GM19467 (cell line): ENCODE results near the gene REELD1.
A peak's percentile ranks its signal among the peaks of the same experiment; 100 is the strongest.

Source experiments
- ATAC-seq: cut with Tn5 transposase; IDR thresholded peaks from one replicate; pipeline ENCODE4 v1.9.1; 2021; ENCODE audit warnings: mild to moderate bottlenecking, moderate library complexity; ENCODE audit not compliant: unreplicated experiment

The REELD1 gene

DNA sequence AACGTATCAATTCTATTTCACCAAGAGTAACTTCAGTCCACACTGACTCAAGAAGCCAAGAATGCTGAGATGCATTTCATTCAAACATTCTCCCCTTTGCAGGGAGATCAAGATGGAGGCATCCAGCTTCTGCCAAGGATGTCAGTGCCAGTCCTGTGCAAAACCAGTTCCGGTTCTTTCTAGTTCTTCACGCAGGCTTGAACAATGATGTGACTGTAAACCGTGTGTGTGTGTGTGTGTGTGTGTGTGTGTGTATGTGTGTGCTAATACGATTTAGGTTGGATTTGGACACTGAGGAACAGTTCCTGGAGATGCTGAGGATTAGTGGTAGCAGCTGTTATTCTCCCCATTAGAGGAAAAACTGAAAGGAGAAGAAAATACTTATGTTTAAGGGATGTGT, at the start of gene REELD1:
Gene REELD1, plus strand, starts transcription at position 301 of the 400 bp plus-strand sequence. CDS start 2,415 bp downstream, outside the sequence.
- ATAC-seq = no peak

DNA sequence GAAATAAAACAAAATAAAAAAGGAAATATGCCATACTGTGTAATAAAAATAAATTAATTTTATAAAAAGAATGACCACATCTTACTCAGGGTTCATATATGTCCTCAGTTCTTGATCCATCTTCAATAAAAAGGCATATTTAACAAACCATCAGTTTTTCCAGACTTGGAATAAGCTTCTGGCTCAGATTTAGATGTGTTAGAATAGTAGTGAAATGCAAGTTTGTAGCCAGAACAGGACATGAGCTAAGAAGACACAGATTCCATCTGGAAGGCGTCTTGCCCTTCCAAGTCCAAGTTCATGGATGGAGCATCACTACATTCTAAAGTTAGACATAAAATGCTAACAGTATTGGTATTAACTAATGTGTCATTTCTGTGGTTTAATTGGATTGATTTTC, 49.1 kb upstream of the REELD1 start:
- no peak for ATAC-seq

DNA sequence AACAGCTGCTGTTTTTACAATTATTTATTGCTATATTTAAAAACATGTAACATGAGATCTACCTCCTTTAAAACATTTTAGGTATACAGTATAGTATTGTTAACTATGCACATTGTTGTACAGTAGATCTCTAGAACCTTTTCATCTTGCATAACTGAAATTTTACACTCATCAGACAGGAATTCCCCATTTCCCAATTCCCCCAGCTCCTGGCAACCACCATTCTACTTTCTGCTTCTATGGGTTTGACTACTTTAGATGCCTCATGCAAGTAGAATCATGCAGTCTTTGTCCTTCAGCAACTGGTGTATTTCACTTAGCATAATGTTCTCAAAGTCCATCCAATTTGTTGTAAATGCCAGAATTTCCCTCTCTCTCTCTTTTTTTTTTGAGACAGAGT, 48.5 kb upstream of the REELD1 start:
- no peak for ATAC-seq

DNA sequence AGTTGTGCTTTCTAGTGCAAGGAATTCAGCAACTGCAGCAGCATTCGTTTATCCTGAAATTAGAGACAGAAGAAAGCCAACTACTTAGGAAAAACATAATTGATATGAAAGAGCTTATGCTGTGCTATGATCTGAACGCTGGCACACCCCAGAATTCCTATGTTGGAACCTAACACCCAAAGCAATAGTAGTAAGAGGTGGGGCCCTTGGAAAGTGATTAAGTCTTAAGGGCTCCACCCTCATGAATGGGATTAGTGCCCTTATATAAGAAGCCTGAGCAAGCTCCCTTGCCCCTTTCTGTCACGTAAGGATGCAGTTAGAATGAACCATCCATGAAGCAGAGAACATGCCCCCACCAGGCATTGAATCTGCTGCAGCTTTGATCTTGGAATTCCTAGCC, 44.2 kb upstream of the REELD1 start:
- no peak for ATAC-seq

DNA sequence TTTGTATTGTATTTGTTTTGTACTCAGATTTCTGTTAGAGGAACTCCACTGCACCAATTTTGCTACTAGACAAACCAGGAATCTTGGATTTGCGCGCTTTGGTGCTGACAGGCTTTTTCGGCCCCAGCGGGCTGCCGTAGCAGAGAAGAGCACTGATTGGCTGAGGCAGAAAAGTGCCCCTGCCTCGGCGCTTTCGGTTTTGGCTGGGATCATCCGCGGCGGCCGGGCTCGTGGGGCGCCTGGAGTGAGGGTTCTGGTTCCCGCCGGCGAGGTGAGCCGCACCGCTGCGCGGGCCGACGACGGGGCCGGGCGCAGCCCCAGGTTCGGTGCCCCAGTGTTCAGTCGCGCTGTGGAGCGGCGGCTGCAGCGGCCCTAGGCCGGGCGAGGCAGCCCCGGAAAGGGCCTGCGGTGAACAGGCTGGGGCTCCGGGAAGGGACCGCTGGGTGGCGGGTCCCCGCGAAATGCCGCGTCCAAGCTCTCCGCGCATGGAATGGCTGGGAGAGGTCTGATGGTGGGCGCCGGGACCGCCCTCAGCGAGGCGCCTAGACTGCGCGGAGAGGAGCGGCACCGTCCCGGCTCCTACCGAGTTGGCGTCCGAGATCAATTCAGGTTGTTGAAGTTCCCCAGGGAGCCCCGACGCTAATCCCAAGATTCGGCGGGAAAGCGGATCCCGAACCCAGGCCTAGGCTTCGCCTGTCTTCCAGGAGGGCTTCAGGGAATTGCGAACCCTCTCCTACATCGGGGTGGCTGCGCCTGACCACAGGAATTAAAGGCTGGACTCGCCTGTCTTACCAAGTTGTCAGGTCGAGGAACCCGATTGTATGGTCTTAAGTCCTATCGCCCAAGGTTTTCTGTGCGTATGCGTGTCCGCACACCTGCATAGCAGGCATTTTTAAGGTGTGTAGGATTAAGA, 38.5 kb upstream of the REELD1 start, which contains the start of gene LSM6:
Gene LSM6, plus strand, starts transcription at position 178 of the 913 bp plus-strand sequence. CDS start 7,204 bp downstream, outside the sequence.
- ATAC-seq = peak; percentile 88

DNA sequence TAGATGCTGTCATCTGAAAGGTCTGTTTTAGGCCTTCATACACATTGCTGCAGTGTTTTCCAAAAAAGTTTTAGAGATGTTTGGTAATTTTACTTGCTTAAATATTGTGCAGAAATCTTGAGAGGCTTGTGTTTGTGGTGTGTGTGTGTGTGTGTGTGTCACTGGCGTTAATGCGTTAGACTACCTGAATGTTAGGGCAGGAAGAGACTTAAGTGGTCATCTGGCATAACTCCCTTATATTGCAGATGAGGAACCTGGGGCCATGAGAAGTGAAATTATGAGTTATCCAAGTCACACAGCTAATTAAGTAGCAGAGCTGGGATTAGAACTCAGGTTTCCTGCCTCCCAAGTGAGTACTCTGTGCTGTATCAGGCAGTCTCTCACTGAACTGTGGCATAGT, 37.4 kb upstream of the REELD1 start:
- ATAC-seq = no peak

DNA sequence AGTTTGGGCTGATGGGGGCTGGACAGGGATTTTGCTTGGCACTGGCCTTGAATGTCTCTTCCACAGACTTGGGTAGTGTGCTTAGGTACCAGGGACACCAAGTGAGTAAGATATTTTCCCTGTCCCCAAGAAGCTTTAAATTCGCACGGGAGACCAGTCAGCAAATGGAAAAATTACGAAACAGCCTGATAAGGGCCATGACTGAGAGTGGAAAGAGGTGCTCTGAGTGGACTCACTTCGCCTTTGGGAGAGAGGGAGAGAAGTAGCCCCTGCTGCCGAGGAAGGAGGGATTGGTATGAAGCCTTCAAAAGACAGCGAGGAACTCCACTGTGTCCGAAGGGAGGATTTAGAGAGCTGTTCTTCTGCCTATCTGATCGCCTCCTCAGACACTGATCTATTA, 36.2 kb upstream of the REELD1 start:
- no peak for ATAC-seq

DNA sequence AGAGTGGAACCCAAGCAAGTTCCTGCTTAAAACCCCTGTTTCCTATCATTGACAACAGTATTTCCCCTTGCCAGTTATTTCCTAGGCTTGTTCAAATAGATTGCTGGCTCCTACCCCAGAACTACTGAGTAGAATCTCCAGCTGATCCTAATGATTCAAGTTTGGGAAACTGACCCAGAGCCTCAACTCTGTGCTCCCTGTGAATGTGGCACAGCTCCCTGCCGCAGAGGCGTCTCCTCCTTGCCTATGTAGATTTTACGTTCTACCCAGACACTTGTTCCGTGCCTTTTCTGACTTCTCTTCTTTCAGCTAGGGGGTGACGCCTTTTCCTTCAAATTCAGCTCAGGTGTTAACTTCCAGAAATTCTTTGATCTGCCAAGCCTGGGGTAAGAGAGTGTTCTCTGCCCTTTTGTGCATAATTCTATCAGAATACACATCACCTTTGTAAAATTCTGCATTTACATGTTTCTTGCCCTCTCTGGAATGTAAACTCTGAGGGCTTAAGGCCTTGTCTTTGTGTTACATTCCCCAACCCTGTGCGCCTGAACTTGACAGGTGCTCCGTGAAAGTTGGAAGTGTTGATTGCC, 34.5 kb upstream of the REELD1 start:
- ATAC-seq = no peak

DNA sequence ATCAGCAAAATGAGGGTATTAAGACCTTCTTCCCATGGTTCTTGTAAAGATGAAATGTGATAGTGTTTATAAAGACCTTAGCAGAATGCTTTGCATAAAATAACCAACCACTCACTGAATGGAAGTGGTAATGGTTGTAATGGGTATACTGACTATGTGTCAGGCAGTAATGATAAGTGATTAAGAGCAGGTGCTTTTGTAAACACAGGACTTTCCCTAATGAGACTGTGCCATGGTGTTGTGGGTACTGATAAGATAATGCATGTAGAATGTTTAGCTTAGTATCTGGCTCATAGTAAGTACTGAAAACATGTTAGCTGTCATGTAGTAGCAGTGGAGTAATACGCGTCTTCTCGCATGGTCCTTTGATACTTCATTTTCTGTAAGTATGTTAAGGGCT, 31.9 kb upstream of the REELD1 start:
- ATAC-seq = no peak

DNA sequence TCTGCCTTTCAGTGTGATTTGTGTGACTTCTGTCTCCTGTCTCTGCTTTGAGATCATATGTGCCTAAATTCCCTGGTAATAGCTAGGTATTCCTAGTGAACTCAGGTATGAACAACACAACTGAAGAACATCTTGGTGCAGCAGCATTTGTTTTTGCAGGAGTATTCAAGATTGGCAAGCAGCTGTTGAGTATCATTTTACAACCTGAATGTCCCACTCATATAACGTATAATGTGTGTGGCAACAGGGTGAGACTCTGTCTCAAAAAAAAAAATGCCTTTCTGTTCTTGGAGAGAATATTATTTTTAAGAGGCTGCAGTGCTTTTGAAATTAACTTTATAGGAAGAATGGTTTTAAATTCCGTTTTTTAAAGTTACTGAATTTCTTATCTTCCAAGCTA, 31.1 kb upstream of the REELD1 start:
- no peak for ATAC-seq

DNA sequence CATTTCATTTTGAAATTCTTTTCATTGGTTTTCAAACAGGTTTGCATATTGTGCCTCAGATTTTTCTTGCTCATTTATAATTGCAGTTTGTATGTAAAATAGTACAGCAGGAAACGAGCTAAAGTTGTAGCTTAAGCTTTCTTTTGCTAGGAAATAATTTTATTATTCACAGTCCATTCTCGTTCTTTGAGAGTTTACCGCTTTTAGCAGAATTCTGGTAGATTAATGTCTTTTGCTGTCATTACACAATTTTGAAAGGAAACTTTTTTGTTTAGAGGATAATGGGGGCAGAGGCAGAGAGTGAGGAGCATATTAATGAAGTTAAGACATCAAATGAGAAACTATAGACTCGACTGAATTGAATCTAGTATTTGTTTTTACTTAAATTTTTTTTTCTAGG, 28.3 kb upstream of the REELD1 start:
- ATAC-seq = no peak

DNA sequence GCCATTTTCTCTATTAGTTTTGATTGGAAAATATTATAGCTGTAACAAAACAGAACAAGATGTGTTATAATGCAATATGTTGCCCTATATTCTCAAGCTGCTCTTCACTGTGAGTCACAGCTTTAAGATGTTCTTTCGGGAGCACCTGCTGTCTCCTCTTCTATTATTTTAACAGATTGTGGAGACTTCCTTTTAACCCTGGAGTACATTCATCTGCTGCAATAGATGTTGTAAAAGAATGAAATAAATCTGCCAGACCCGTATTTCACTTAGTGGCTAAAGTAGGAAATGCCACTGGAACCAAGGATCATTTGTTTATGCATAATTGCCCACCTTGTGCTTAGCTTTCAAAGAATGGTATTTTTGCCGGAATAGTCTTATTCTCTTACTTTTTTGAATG, 27.7 kb upstream of the REELD1 start:
- ATAC-seq = no peak

DNA sequence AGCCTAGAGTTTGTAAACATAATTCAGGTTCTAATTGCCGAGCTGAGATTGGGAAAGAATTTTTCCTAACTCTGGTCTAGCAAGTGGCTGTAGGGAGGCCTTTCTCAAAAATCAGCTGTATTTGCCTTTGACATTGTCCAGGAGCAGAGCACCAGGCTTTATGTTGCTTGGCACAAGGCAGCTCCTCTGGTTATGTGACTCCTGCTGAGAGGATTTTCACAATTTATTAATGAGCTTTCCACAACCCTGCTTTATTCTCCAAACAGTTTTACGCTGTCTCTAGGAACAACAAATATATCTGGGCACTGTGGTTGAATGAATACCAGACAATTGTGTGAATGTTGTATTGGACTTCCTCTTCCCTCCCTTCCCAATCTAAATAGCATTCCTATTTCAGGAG, 23.9 kb upstream of the REELD1 start:
- no peak for ATAC-seq

DNA sequence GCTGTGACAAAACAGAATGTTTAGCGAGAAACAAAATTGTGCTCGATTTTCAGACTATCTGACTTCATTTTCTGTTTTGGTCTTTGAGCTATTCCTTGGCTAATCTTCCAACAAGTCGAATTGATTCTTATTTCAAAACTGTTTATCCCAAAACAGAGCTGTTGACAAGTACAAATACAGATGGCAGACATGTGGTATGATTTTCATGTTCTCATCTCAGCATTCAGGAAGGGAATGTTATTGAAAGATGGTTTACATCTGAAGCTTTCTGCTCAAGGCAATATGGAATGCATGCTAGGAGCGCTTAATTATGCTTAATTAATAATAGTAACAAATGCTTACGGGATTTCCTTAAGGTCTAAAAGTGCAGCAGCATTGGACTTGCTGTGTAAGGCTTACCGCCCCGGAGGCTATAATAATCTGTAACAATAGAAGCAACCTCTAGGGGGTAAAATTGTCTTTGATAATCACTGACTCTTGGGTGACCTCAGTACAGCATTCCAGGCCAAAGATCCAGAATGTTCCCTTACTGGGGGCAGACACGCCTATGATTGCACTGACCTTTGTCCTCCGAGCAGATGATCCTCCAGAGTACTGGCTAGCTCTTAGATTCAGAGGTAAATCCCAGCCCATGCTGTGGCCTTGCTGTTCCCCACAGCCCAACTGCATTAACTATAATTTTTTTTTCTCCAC, 22.4 kb upstream of the REELD1 start:
- ATAC-seq = no peak

DNA sequence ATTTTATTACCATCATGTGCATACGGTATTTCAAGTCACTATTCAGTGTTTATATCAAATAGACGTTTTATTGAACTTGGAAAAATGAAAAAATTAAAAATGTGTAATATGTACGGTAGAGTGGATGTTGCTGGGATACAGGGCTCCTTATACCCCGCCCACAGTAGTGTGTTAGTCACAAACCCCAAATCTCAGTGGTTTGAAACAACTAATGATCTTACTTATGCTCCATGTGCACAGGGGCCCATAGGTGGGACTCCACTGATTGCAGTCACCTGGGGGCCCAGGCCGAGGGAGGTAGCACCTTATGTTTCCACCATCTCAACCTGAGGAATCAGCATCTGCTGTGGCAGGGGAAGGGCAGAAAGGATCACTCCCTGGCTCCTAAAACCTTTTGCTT, 20.7 kb upstream of the REELD1 start:
- no peak for ATAC-seq

DNA sequence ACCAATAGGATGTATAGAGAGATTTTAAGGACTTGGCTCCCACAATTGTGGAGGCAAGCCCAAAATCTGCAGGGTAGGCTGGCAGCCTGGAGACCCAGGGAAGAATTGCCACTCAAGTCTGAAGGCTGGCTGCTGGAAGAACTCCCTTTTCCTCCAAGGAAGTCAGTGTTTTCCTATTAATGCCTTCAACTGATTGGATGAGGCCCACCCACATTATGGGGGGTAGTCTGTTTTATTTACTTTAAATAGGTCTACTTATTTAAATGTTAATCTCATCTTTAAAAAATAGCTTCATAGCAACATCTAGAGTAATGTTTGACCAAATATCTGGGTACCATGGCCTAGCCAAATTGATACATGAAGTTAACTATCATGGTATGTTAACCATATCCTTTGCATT, 20.1 kb upstream of the REELD1 start:
- ATAC-seq = no peak

DNA sequence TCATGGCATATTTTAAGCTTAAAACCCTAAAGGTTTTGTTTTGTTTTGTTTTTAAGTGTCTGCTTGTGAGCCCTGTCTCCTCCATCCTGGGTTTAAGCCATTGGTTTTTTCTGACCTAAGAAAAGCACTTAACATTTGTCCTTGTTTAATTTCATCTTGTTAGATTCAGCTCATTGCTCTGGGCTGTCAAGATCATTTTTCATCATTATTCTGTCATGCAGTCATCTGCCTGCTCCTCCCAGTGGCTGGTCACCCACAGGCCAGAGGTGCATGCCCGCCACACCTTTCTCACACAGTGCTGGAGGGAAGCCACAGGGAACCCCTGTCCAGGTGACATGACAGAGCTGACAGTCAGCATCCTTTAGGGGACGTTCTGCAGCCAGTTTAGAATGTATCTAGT, 11.7 kb upstream of the REELD1 start:
- ATAC-seq = no peak

DNA sequence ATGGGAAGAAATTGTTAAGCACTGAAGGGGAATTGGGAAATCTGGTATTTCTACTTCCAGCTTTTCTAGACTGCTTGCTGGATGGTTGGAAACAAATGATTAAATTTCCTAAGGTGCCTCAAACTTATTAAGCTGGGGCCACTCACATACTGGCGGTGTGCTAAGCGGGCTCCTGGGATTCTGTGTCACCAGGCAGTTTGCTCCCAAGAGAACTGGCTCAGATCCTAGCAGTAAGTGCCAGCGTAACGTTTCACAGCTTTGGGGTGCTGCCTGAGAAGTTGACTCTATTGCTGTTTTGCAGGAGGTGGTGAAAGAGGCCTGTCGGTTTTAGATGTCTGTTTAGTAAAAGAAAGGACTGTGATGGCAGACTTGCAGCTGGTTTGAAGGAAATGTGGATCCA, 6.9 kb upstream of the REELD1 start:
- no peak for ATAC-seq

DNA sequence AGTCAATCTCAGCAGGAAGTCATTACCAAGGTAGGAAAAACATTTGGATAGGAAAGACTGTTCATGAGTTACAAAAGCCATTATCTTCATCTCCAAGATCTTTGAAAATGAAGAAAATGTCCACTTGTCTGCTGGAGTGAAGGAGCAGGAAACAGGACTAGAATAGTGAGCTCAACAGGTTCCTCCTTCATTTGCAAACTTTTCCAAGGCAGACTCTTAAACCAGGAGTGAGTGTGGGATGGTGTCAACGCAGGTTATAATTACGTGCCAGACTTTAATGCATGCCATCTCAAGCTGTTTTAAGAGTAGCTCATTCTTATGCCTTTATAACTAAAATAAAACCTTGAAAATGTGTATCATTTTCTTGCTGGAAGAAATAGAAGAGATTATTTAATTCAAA, 3.4 kb upstream of the REELD1 start:
- no peak for ATAC-seq

DNA sequence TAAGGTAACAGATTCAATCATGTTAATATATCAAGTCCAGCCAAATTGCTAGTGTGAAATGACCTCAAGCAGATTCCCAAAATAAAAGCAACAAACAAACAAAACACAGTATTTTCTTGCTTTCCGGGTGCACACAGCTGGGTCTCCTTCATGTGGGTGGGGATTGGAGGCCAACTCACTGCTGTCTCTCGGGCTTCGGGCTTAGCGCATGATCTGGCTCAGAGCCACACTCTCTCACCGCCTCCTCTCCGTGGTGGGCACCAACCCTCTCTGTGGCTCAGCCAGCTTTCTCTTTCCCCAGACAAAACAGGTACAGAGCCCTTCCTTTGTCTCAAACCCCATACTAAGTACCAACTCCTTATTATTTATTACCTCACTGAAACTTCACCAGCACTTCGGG, 2.9 kb upstream of the REELD1 start:
- ATAC-seq = no peak

DNA sequence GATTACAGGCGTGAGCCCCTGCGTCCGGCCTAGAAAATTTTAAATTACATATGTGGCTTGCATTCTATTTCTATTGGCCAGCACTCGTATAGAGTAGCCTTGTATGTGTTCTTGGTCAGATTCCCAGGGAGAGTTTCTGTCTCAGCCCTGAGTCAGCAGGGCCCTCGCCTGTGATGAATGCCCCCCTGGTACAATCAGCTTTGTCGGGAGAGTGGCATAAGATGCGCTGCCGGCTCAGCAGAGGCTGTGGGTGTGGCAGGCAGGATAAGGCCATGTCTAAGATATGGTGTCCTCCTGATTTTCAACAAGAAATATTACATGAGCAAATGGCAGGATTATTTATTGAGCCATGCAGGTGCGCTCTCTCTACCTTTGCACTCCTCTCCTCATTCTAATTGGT, 1.6 kb upstream of the REELD1 start:
- ATAC-seq = no peak

DNA sequence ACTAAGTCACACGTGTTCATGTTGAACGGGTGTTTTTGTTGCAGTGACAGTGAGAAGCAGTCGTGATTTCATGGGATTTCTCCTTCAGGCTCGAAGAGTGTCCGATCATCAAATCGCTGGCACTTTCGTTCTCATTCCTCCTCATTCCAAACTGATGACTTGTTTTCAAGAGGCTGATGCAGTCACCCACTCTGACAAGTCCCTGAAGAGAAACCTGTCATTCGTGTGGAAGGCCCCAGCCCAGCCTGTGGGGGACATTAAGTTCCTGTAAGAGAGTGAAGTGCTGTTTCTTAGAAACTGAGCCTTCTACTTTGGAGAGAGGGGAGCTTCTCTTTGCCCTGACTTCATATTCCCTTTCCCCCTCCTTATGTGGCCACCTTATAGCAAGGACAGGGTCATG, 8.0 kb downstream of the REELD1 start:
- no peak for ATAC-seq
